RPMI7951 (cell line): ENCODE measurements around the gene MIX23. TPM values are rescaled to one million over a fixed set of nuclear protein-coding genes. Genes with fewer than 3 reads are reported as not detected.

Experiments
- DNase-seq: peaks from one replicate; pipeline ENCODE4 v3.0.0-alpha.2; 2012; ENCODE audit warnings: low read depth
- total RNA-seq: library from RNA; depleted of rRNA; stranded (reverse); fragments of >200 nt; shearing (Covaris generic); gene quantifications from 2 replicates; pipeline ENCODE4 v1.2.3, GENCODE V29; 2014; rRNA removed

Gene MIX23
- total RNA-seq, result 66.8 and 99.6 TPM in 2 replicates

- DNase-seq, result peak; percentile 87
Measured at GRCh38 chr3:122382888-122383666, at the start of gene MIX23. TSS of gene MIX23 (minus strand) at chr3:122383231. CDS start at chr3:122383224, 7 bp downstream.

- no peak for DNase-seq
Measured at GRCh38 chr3:122430371-122430770, 47.3 kb upstream of the MIX23 start.

GRCh38 chr3:122427857-122428471, 44.9 kb upstream of the MIX23 start:
- DNase-seq, result no peak

GRCh38 chr3:122421836-122422235, 38.8 kb upstream of the MIX23 start:
- no peak for DNase-seq

- DNase-seq, result no peak
Measured at GRCh38 chr3:122421101-122421500, 38.1 kb upstream of the MIX23 start.

GRCh38 chr3:122416966-122417365, 33.9 kb upstream of the MIX23 start:
- DNase-seq, result peak; percentile 37

GRCh38 chr3:122415762-122416654, 33.0 kb upstream of the MIX23 start, which contains the start of gene WDR5B:
TSS of gene WDR5B (minus strand) at chr3:122416062. CDS start at chr3:122415528, 534 bp downstream.
- peak; percentile 96 for DNase-seq

GRCh38 chr3:122415104-122415744, 32.2 kb upstream of the MIX23 start:
- DNase-seq, result peak; percentile 50

GRCh38 chr3:122414391-122414790, 31.4 kb upstream of the MIX23 start:
- no peak for DNase-seq

GRCh38 chr3:122410639-122411038, 27.6 kb upstream of the MIX23 start:
- DNase-seq, result no peak

- DNase-seq, result no peak
Measured at GRCh38 chr3:122410111-122410510, 27.1 kb upstream of the MIX23 start.

GRCh38 chr3:122409446-122409845, 26.4 kb upstream of the MIX23 start:
- no peak for DNase-seq

GRCh38 chr3:122407946-122408345, 24.9 kb upstream of the MIX23 start:
- no peak for DNase-seq

GRCh38 chr3:122406198-122406597, 23.2 kb upstream of the MIX23 start:
- DNase-seq, result no peak

GRCh38 chr3:122405015-122405414, 22.0 kb upstream of the MIX23 start:
- DNase-seq, result no peak

GRCh38 chr3:122403489-122403888, 20.5 kb upstream of the MIX23 start:
- peak; percentile 85 for DNase-seq

GRCh38 chr3:122398920-122399319, 15.9 kb upstream of the MIX23 start:
- DNase-seq, result no peak

GRCh38 chr3:122397201-122397600, 14.2 kb upstream of the MIX23 start:
- no peak for DNase-seq

- DNase-seq, result no peak
Measured at GRCh38 chr3:122396511-122396910, 13.5 kb upstream of the MIX23 start.

GRCh38 chr3:122395582-122395981, 12.6 kb upstream of the MIX23 start:
- DNase-seq, result peak; percentile 15

- no peak for DNase-seq
Measured at GRCh38 chr3:122394173-122394572, 11.1 kb upstream of the MIX23 start.
